SU-DHL-6 (cell line): ENCODE data around the gene KIF2A.

Experiments used
- EZH2phosphoT487 ChIP-seq: fragments of 200-600 bp; sonication (generic), shearing (Covaris generic); conservative IDR thresholded peaks from 2 replicates; pipeline ENCODE4 v1.6.1; 2018; ENCODE audit warnings: mild to moderate bottlenecking, antibody characterized with exemption, low read length, moderate library complexity, mixed read lengths
- TF ChIP-seq, protein P1 (sequence below): fragments of 200-600 bp; sonication (generic); IDR thresholded peaks from one replicate; pipeline ENCODE4 v1.5.1; 2017; ENCODE audit warnings: antibody characterized with exemption, mild to moderate bottlenecking, low read length, moderate library complexity; ENCODE audit not compliant: insufficient read depth, poor library complexity, severe bottlenecking

DNA sequence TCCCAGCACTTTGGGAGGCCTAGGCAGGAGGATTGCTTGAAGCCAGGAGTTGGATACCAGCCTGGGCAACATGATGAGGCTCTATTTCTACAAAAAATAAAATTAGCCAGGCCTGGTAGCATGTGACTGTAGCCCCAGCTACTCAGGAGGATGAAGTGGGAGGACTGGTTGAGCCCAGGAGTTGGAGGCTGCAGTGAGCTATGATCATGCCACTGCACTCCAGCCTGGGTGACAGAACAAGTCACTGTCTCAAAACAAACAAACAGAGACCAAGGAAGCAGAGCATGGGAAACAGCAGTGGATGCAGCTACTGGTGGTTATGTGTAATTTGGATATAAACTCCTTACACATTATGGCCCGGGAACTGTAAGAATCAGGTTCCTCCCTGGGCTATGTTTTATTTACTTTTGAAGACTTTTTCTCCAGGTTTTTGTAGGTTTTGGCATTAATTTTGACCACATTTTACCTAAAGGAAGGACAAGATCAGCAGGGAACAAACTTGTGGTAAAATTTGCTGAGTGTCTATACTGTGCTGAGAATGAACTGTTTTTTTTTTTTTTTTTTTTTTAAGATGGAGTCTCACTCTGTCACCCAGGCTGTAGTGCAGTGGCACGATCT is 8.3 kb downstream of the KIF2A start:
- no peak for TF ChIP-seq EZH2phosphoT487
- TF ChIP-seq, protein P1, sequence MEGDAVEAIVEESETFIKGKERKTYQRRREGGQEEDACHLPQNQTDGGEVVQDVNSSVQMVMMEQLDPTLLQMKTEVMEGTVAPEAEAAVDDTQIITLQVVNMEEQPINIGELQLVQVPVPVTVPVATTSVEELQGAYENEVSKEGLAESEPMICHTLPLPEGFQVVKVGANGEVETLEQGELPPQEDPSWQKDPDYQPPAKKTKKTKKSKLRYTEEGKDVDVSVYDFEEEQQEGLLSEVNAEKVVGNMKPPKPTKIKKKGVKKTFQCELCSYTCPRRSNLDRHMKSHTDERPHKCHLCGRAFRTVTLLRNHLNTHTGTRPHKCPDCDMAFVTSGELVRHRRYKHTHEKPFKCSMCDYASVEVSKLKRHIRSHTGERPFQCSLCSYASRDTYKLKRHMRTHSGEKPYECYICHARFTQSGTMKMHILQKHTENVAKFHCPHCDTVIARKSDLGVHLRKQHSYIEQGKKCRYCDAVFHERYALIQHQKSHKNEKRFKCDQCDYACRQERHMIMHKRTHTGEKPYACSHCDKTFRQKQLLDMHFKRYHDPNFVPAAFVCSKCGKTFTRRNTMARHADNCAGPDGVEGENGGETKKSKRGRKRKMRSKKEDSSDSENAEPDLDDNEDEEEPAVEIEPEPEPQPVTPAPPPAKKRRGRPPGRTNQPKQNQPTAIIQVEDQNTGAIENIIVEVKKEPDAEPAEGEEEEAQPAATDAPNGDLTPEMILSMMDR = no peak
